Heart left ventricle (tissue), 16 donors: ENCODE results near the gene TBC1D5. TPM values are rescaled to one million over a fixed set of nuclear protein-coding genes. Genes with fewer than 3 reads are reported as not detected.
A peak's percentile ranks its signal among the peaks of the same experiment; 100 is the strongest.

Experiments
- ATAC-seq, 4 donors: fragments of 200-7000 bp; cut with Tn5 transposase; one replicate each; pipeline ENCODE4 v1.9.1; 2020 to 2022; ENCODE audit warnings: moderate library complexity in 4 of 4, mild to moderate bottlenecking in 3 of 4, moderate number of reproducible peaks in 1 of 4
- DNase-seq, 5 donors: peaks; one replicate each; pipeline ENCODE4 v3.0.0-alpha.2; 2020
- H3K27ac ChIP-seq, 12 donors: fragments of 200-600 bp; sonication (generic) in 4 of 12; one replicate each; pipeline versions ENCODE4 v1.5.0 to v1.8.0; 2016 to 2022; ENCODE audit warnings: mild to moderate bottlenecking in 2 of 12
- H3K27me3 ChIP-seq, 9 donors: fragments of 200-600 bp; sonication (generic) in 2 of 9; one replicate each; pipeline versions ENCODE4 v1.5.1 to v1.8.0; 2016 to 2022; ENCODE audit warnings: mild to moderate bottlenecking in 3 of 9
- H3K36me3 ChIP-seq, 9 donors: fragments of 200-600 bp; sonication (generic) in 2 of 9; one replicate each; pipeline versions ENCODE4 v1.5.0 to v1.8.0; 2018 to 2022; ENCODE audit warnings: mild to moderate bottlenecking in 2 of 9
- H3K4me1 ChIP-seq, 12 donors: fragments of 200-600 bp; sonication (generic) in 4 of 12; one replicate each; pipeline versions ENCODE4 v1.5.0 to v1.8.0; 2016 to 2022; ENCODE audit warnings: mild to moderate bottlenecking in 3 of 12
- H3K4me3 ChIP-seq, 12 donors: fragments of 200-600 bp; sonication (generic) in 4 of 12; one replicate each; pipeline versions ENCODE4 v1.5.0 to v1.8.0; 2017 to 2022; ENCODE audit warnings: mild to moderate bottlenecking in 9 of 12, moderate library complexity in 4 of 12
- H3K9me3 ChIP-seq, 12 donors: fragments of 200-600 bp; sonication (generic) in 4 of 12; one replicate each; pipeline versions ENCODE4 v1.5.0 to v1.8.0; 2016 to 2022; ENCODE audit warnings: mild to moderate bottlenecking in 1 of 12
- CTCF ChIP-seq, 12 donors: fragments of 200-600 bp; sonication (generic) in 4 of 12; IDR thresholded peaks; one replicate each; pipeline versions ENCODE4 v1.5.0 to v1.8.0; 2018 to 2022; ENCODE audit warnings: antibody characterized with exemption in 12 of 12, mild to moderate bottlenecking in 5 of 12
- POLR2A ChIP-seq, 2 donors: fragments of 450-650 bp; IDR thresholded peaks; one replicate each; pipeline ENCODE4 v1.6.1; 2017; ENCODE audit warnings: antibody characterized with exemption in 2 of 2, mild to moderate bottlenecking in 2 of 2, moderate library complexity in 2 of 2
- WGBS, 4 donors: extraction: QIAGEN DNeasy Blood & Tissue Kit in 2 of 4; methylation state at CpG; one replicate each; pipeline versions ENCODE4 v1.1.5 to v1.1.7; 2013 to 2018; 5-methylcytosine and 5-hydroxymethylcytosine counted together
- intact Hi-C, 10 donors: fragments of 100-400 bp; cut with DNase I; formaldehyde crosslinking; loops; one replicate each; pipeline versions ENCODE4 v1.11.1 to v1.14.2; 2022
- polyA plus RNA-seq, 2 donors: library from polyadenylated mRNA; stranded (reverse); fragments of 200-250 nt; gene quantifications; one replicate each; pipeline ENCODE4 v1.2.3, GENCODE V29; 2013
- total RNA-seq, 9 donors: library from RNA; depleted of rRNA in 2 of 9; stranded (reverse); fragments of >200 nt in 2 of 9; fragmentation: NEBNext Ultra II Directional in 3 of 9; extraction: Animal tissue kit (Norgen Biotek cat#: 25700) in 3 of 9; gene quantifications; one replicate each; pipeline versions ENCODE4 v1.1.0 to v1.2.4, GENCODE V29; 2016 to 2023
- donor health status: ischemic (EF 13 %, LVEDD 7.1; RV severe dilation, severe dysfunction).
- donor health status: healthy with polysubstance abuse.
- donor health status: DM: no; HTN: yes; CAD: no.
- donor health status: DM: no; HTN: no; CAD: no.
- donor health status: ischemic (EF 25% LVEDD 6.9; RV normal size, moderate dysfunction).
- donor health status: ischemic (EF 25% LVEDD 5.7; RV mildly dilated, moderate dysfunction).
- donor health status: healthy.
- donor health status: DM: yes; HTN: yes; CAD: no.
- donor health status: ischemic (EF 35%, LVEDD 5.7; RV mildly dilated, moderate dysfunction).
- donor health status: nonischemic (EF 11% LVEDD 7.7; RV severe dilation, severe dysfunction).
- donor health status: DM: yes; HTN: yes; CAD: no.
- donor health status: PGD.
- donor health status: ischemic (EF 29% LVEDD 5.4; RV normal size, mild dysfunction).
- donor health status: nonischemic (EF 23%, LVEDD 6.1; RV moderate dilation, normal function).

Gene TBC1D5
- total and polyA plus RNA-seq, 11 donors, result 5.8 to 48.3 (median 31.1) TPM

- ATAC-seq (no peak), DNase-seq (no peak)
- Histone ChIP-seq H3K4me1 (peaks cover 0 to 9% (median 0%) of the 10 kb centered on the region in 12 donors), H3K9me3 (peaks cover 0 to 4% (median 0%) of the 10 kb centered on the region in 12 donors), H3K27ac (no peak overlapping the region), H3K4me3 (no peak overlapping the region), H3K27me3 (no peaks in the 10 kb centered on the region), H3K36me3 (no peaks in the 10 kb centered on the region)
- TF ChIP-seq CTCF (IDR thresholded peaks at IDR 0.05), result no peak
- intact Hi-C loops, result no loop called here
- WGBS, 4 donors, result 91 to 96% (median 94%) methylated on average over 4 of the region's 4 CpGs
Measured at GRCh38 chr3:17120115-17120514, 622.3 kb downstream of the TBC1D5 start.

- no peak for ATAC-seq
- H3K27me3 ChIP-seq, result no peaks in the 10 kb centered on the region
- DNase-seq, result no peak
- intact Hi-C loops, result no loop called here
- H3K9me3 ChIP-seq, result peaks cover 0 to 4% (median 0%) of the 10 kb centered on the region in 12 donors
- peaks cover 0 to 9% (median 0%) of the 10 kb centered on the region in 12 donors for H3K4me1 ChIP-seq
- H3K36me3 ChIP-seq, result no peaks in the 10 kb centered on the region
- WGBS, 4 donors, result 76 to 96% (median 92%) methylated on average over 2 to 5 of the region's 5 CpGs
- no peak overlapping the region for H3K27ac ChIP-seq
- H3K4me3 ChIP-seq, result no peak overlapping the region
- no peak for TF ChIP-seq POLR2A (IDR thresholded peaks at IDR 0.05)
Measured at GRCh38 chr3:17119201-17120072, 623.0 kb downstream of the TBC1D5 start.

GRCh38 chr3:17118771-17119170 is 623.7 kb downstream of the TBC1D5 start:
- Histone ChIP-seq H3K9me3 (peaks cover 0 to 4% (median 0%) of the 10 kb centered on the region in 12 donors), H3K4me3 (no peak overlapping the region), H3K4me1 (peaks cover 0 to 9% (median 0%) of the 10 kb centered on the region in 12 donors), H3K27ac (no peak overlapping the region), H3K27me3 (no peaks in the 10 kb centered on the region), H3K36me3 (no peaks in the 10 kb centered on the region)
- DNase-seq (no peak), ATAC-seq (no peak)
- intact Hi-C loops, result no loop called here
- WGBS, 4 donors, result 94 to 97% (median 96%) methylated on average over 6 of the region's 6 CpGs
- TF ChIP-seq POLR2A (IDR thresholded peaks at IDR 0.05) (no peak), CTCF (IDR thresholded peaks at IDR 0.05) (no peak)

GRCh38 chr3:17116007-17116600 is 626.3 kb downstream of the TBC1D5 start:
- peaks cover 0 to 9% (median 0%) of the 10 kb centered on the region in 12 donors for H3K4me1 ChIP-seq
- H3K36me3 ChIP-seq, result no peaks in the 10 kb centered on the region
- DNase-seq (no peak), ATAC-seq (peak in 3 of 4 donors; percentile 44 to 77 (median 68))
- no peak overlapping the region for H3K4me3 ChIP-seq
- intact Hi-C loops, result no loop called here
- no peaks in the 10 kb centered on the region for H3K27me3 ChIP-seq
- WGBS, 4 donors, result 58 to 66% (median 63%) methylated on average over 8 of the region's 8 CpGs
- peak overlapping the region in 2 of 12 donors; percentile 18 to 51 for H3K27ac ChIP-seq
- TF ChIP-seq POLR2A (IDR thresholded peaks at IDR 0.05), result no peak
- TF ChIP-seq CTCF (IDR thresholded peaks at IDR 0.05), result no peak
- no peaks in the 10 kb centered on the region for H3K9me3 ChIP-seq
